GM06990 (cell line): ENCODE measurements around the gene NTSR1.

Experiments used
- DNase-seq: peaks from one replicate; pipeline ENCODE4 v3.0.0-alpha.2; 2011; ENCODE audit not compliant: insufficient read length; ENCODE audit errors: extremely low read depth
- H3K27me3 ChIP-seq: replicated peaks from 2 replicates; pipeline ENCODE4 v1.6.0; 2011; ENCODE audit warnings: low read length; ENCODE audit not compliant: control insufficient read depth, insufficient read depth
- H3K36me3 ChIP-seq: 2 replicates; pipeline ENCODE4 v1.5.1; 2011; ENCODE audit warnings: low read length; ENCODE audit not compliant: control insufficient read depth, insufficient read depth
- H3K4me3 ChIP-seq: replicated peaks from 2 replicates; pipeline ENCODE4 v1.5.1; 2011; ENCODE audit warnings: low read depth, mild to moderate bottlenecking, control low read depth, low read length
- CTCF ChIP-seq: IDR thresholded peaks from 2 replicates; pipeline ENCODE4 v1.5.1; 2011; ENCODE audit warnings: low read length, control low read depth, mild to moderate bottlenecking, inconsistent platforms; ENCODE audit not compliant: insufficient read depth, poor library complexity, severe bottlenecking

Gene NTSR1

GRCh38 chr20:62715201-62715600 is 6.6 kb downstream of the NTSR1 start:
- H3K36me3 ChIP-seq = no peaks in the 10 kb centered on the region
- DNase-seq = no peak
- no peaks in the 10 kb centered on the region; the same call in none of the 2 replicates for H3K27me3 ChIP-seq
- no peak for TF ChIP-seq CTCF
- no peak overlapping the region for H3K4me3 ChIP-seq

- H3K36me3 ChIP-seq = no peaks in the 10 kb centered on the region
- no peak for TF ChIP-seq CTCF
- H3K4me3 ChIP-seq = no peak overlapping the region
- DNase-seq = no peak
- no peaks in the 10 kb centered on the region; the same call in 1 of the 2 replicates for H3K27me3 ChIP-seq
Observed at GRCh38 chr20:62716198-62716940, 7.7 kb downstream of the NTSR1 start.

- no peaks in the 10 kb centered on the region for H3K36me3 ChIP-seq
- DNase-seq = no peak
- no peaks in the 10 kb centered on the region; the same call in 1 of the 2 replicates for H3K27me3 ChIP-seq
- no peak overlapping the region for H3K4me3 ChIP-seq
- no peak for TF ChIP-seq CTCF
Observed at GRCh38 chr20:62716941-62717310, 8.3 kb downstream of the NTSR1 start.

GRCh38 chr20:62717933-62718332 is 9.3 kb downstream of the NTSR1 start:
- no peak overlapping the region for H3K4me3 ChIP-seq
- no peak for TF ChIP-seq CTCF
- no peak for DNase-seq
- no peaks in the 10 kb centered on the region; the same call in 1 of the 2 replicates for H3K27me3 ChIP-seq
- no peaks in the 10 kb centered on the region for H3K36me3 ChIP-seq

- no peak for TF ChIP-seq CTCF
- DNase-seq = no peak
- no peaks in the 10 kb centered on the region; the same call in 1 of the 2 replicates for H3K27me3 ChIP-seq
Observed at GRCh38 chr20:62718546-62718945, 9.9 kb downstream of the NTSR1 start.

More at GRCh38 chr20:62718546-62718945, 9.9 kb downstream of the NTSR1 start:
- Histone ChIP-seq H3K36me3 (no peaks in the 10 kb centered on the region), H3K4me3 (no peak overlapping the region)
